GM21786 (cell line): ENCODE results near the gene TMEM63C.

Experiments used
- ATAC-seq: cut with Tn5 transposase; IDR thresholded peaks from one replicate; pipeline ENCODE4 v1.9.1; 2021; ENCODE audit not compliant: unreplicated experiment

Gene TMEM63C

DNA sequence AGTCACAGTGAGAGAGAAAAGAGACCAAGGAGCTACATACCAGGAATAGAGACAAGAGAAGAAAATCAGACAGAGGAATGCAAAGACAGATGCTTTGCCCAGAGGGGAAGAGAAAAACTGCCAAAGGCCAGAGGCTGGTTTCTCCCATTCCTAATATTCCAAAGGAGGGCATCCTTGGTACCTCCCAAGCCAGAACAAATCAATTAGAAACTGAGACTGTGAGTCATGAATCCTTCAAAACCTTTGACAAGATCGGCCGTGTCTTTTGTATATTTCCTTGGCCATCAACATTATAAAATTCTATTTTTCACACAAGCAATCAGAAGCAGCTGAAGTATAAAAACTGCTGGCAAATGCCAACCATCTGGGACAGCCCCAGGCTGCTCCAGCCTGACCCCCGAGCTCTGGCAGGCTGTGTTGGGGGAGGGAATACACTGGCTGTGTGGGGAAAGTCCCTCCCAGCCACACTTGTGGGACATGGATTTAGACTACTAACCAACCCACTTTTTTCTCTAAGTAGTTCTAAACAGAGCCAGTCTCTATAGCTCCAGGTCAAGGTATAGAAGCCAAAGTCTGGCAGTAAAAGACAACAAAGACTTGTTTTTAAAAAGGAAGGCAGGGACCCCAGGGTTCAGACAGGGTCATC, 125.4 kb downstream of the TMEM63C start:
- no peak for ATAC-seq
